Endothelial cell of umbilical vein (primary cell): ENCODE data around the gene BHLHA15. TPM values are rescaled to one million over a fixed set of nuclear protein-coding genes. Genes with fewer than 3 reads are reported as not detected.
A peak's percentile ranks its signal among the peaks of the same experiment; 100 is the strongest.

Experiments
- Bru-seq: library from RNA; stranded (reverse); fragments of 400-500 nt; gene quantifications from one replicate; lab custom pipeline; 2021; lab: Mats Ljungman, UMichigan
- BruChase-seq, 2 experiments: library from RNA; stranded (reverse); fragments of 400-500 nt; gene quantifications; one replicate each; lab custom pipeline; 2021; lab: Mats Ljungman, UMichigan
- BruUV-seq: library from RNA; stranded (reverse); fragments of 400-500 nt; replicated peaks from 2 replicates; lab custom pipeline; 2021; lab: Mats Ljungman, UMichigan
- CTCF ChIA-PET: fragments of 300-600, 350-600 bp; sonication (Branson Sonifier 250); formaldehyde crosslinking; loops from one replicate; lab custom pipeline; 2021; ENCODE audit warnings: antibody characterized with exemption, inconsistent platforms; lab: Charles Lee
- POLR2A ChIA-PET: fragments of 300-600, 350-600 bp; sonication (Branson Sonifier 250); formaldehyde crosslinking; loops from one replicate; lab custom pipeline; 2021; ENCODE audit warnings: antibody characterized with exemption, inconsistent platforms; lab: Charles Lee
- DNase-seq: peaks from one replicate; pipeline ENCODE4 v3.0.0-alpha.2; 2011; ENCODE audit warnings: low read depth, low spot score
- FAIRE-seq: peaks from 2 replicates; lab custom pipeline; 2011; peaks lifted over from hg19 to GRCh38; lab: Jason Lieb, UNC
- H2AFZ ChIP-seq: 2 replicates; pipeline ENCODE4 v1.6.0; 2012; ENCODE audit warnings: low read depth, low read length, control low read depth, inconsistent platforms
- H3K27ac ChIP-seq: 2 replicates; pipeline ENCODE4 v1.5.1; 2011; ENCODE audit warnings: low read depth, mild to moderate bottlenecking, control low read depth, low read length, moderate library complexity; ENCODE audit not compliant: insufficient read depth
- H3K27me3 ChIP-seq, 2 experiments: 2 replicates each; pipeline versions ENCODE4 v1.6.0 to v1.6.1; 2011; ENCODE audit warnings: low read length in 2 of 2, mixed read lengths in 1 of 2; ENCODE audit not compliant: control insufficient read depth in 2 of 2, insufficient read depth in 2 of 2
- H3K36me3 ChIP-seq, 2 experiments: 2 replicates in 1 of 2; 3 replicates in 1 of 2; pipeline ENCODE4 v1.5.1; 2011; ENCODE audit warnings: low read length in 2 of 2, mild to moderate bottlenecking in 1 of 2, moderate library complexity in 1 of 2; ENCODE audit not compliant: control insufficient read depth in 2 of 2, insufficient read depth in 2 of 2; ENCODE audit errors: extremely low read depth in 1 of 2
- H3K4me1 ChIP-seq: 3 replicates; pipeline ENCODE4 v1.5.1; 2011; ENCODE audit warnings: mild to moderate bottlenecking, low read length; ENCODE audit not compliant: control insufficient read depth, insufficient read depth; ENCODE audit errors: extremely low read depth
- H3K4me2 ChIP-seq: 2 replicates; pipeline ENCODE4 v1.6.1; 2011; ENCODE audit warnings: low read length, control low read depth, mixed read lengths; ENCODE audit not compliant: insufficient read depth
- H3K4me3 ChIP-seq, 3 experiments: fragments of 200-600 bp in 1 of 3; sonication (generic), shearing (Covaris generic) in 1 of 3; replicated peaks in 1 of 3; 2 replicates each; pipeline ENCODE4 v1.5.1; 2011 to 2016; ENCODE audit warnings: control low read depth in 3 of 3, low read length in 3 of 3, mild to moderate bottlenecking in 2 of 3, inconsistent platforms in 1 of 3, low read depth in 1 of 3, moderate library complexity in 1 of 3; ENCODE audit not compliant: insufficient read depth in 1 of 3
- H3K79me2 ChIP-seq: 2 replicates; pipeline ENCODE4 v1.6.0; 2012; ENCODE audit warnings: low read length, inconsistent platforms; ENCODE audit not compliant: control insufficient read depth, insufficient read depth
- H3K9ac ChIP-seq: replicated peaks from 2 replicates; pipeline ENCODE3; 2011; ENCODE audit warnings: low read length, control low read depth; ENCODE audit not compliant: insufficient read depth; ENCODE audit errors: extremely low read depth
- H3K9me1 ChIP-seq: replicated peaks from 3 replicates; pipeline ENCODE4 v1.6.0; 2011; ENCODE audit warnings: mild to moderate bottlenecking, low read length; ENCODE audit not compliant: control insufficient read depth, insufficient read depth; ENCODE audit errors: extremely low read depth
- H3K9me3 ChIP-seq: replicated peaks from 2 replicates; pipeline ENCODE4 v1.5.1; 2012; ENCODE audit warnings: low read length, inconsistent platforms; ENCODE audit not compliant: control insufficient read depth, insufficient read depth
- H4K20me1 ChIP-seq: replicated peaks from 2 replicates; pipeline ENCODE3; 2011; ENCODE audit warnings: mild to moderate bottlenecking, low read length; ENCODE audit not compliant: control insufficient read depth, insufficient read depth; ENCODE audit errors: extremely low read depth
- EZH2 ChIP-seq: IDR thresholded peaks from 2 replicates; pipeline ENCODE4 v1.6.1; 2012; ENCODE audit warnings: borderline replicate concordance, low read depth, mild to moderate bottlenecking, moderate library complexity, low read length, inconsistent platforms; ENCODE audit not compliant: severe bottlenecking
- FOS ChIP-seq: IDR thresholded peaks from 2 replicates; pipeline ENCODE4 v1.6.1; 2011; ENCODE audit warnings: mild to moderate bottlenecking, low read length, moderate library complexity, borderline replicate concordance; ENCODE audit not compliant: insufficient read depth
- GATA2 ChIP-seq: IDR thresholded peaks from 2 replicates; pipeline ENCODE4 v1.7.0; 2011; ENCODE audit warnings: low read depth, mild to moderate bottlenecking, moderate library complexity, mixed read lengths, low read length; ENCODE audit not compliant: insufficient read length, insufficient read depth
- JUN ChIP-seq: IDR thresholded peaks from 2 replicates; pipeline ENCODE4 v1.6.1; 2011; ENCODE audit warnings: borderline replicate concordance, low read depth; ENCODE audit not compliant: insufficient read length, insufficient read depth
- MYC ChIP-seq: IDR thresholded peaks from one replicate; pipeline ENCODE4 v1.6.1; 2011; ENCODE audit warnings: mild to moderate bottlenecking, low read depth, low read length
- POLR2A ChIP-seq: IDR thresholded peaks from 2 replicates; pipeline ENCODE4 v1.6.1; 2012; ENCODE audit warnings: low read depth, mild to moderate bottlenecking, control low read depth, low read length
- POLR2AphosphoS5 ChIP-seq: IDR thresholded peaks from 2 replicates; pipeline ENCODE4 v1.6.1; 2012; ENCODE audit warnings: low read depth, mild to moderate bottlenecking, control low read depth, low read length, moderate library complexity; ENCODE audit not compliant: insufficient read depth
- dilution Hi-C: fragments of 300-500 bp; cut with MboI; formaldehyde crosslinking; loops from one replicate; pipeline ENCODE4 v1.15.0; 2019; ENCODE audit warnings: low sequenced_read_pairs; ENCODE audit not compliant: extremely low pct_ligation_motif_present
- intact Hi-C: fragments of 100-400 bp; cut with micrococcal nuclease; formaldehyde crosslinking; loops from one replicate; pipeline ENCODE4 v1.10.0; 2022
- long read RNA-seq: library from polyadenylated mRNA; stranded (forward); transcript quantifications from one replicate; pipeline ENCODE4 v2.0.0, GENCODE V29; 2021
- polyA minus RNA-seq, 3 experiments: library from RNA; depleted of rRNA, polyadenylated mRNA; stranded (reverse); fragments of >200 nt; gene quantifications; 1 replicate in 1 of 3; 2 replicates in 2 of 3; pipeline ENCODE4 v1.2.3, GENCODE V29; 2011
- polyA plus RNA-seq, 4 experiments: library from polyadenylated mRNA; depleted of rRNA in 3 of 4; stranded (reverse) in 3 of 4; unstranded in 1 of 4; fragments of >200 nt; gene quantifications; 2 replicates each; pipeline versions ENCODE4 v1.2.1 to v1.2.3, GENCODE V29; 2011 to 2012; ENCODE audit warnings: missing spikeins in 1 of 4
- total RNA-seq: library from RNA; stranded (reverse); gene quantifications from 2 replicates; pipeline ENCODE4 v1.2.3, GENCODE V29; 2021
- TF ChIP-seq, protein P1 (sequence below), 2 donors: IDR thresholded peaks; 1 replicate in 1 of 2; 2 replicates in 1 of 2; pipeline ENCODE4 v1.5.1; 2011; ENCODE audit warnings: low read length in 2 of 2, mild to moderate bottlenecking in 2 of 2, moderate library complexity in 2 of 2, control low read depth in 1 of 2, inconsistent platforms in 1 of 2, low read depth in 1 of 2; ENCODE audit not compliant: insufficient read depth in 1 of 2; ENCODE audit errors: extremely low read depth in 1 of 2
- TF ChIP-seq, protein P2 (sequence below): IDR thresholded peaks from 2 replicates; pipeline ENCODE4 v1.6.1; 2011; ENCODE audit not compliant: insufficient read depth, insufficient read length

Gene BHLHA15
- 1.2 and 1.5 TPM in 2 replicates for total RNA-seq
- 0.81 and 1.0 TPM in 2 replicates for polyA plus RNA-seq
- 0.12 and 0.48 TPM in 2 replicates for polyA plus RNA-seq (2011; cell fraction: cytosol; rRNA removed)
- not detected in 2 replicates for polyA plus RNA-seq (2011; cell fraction: nucleus; rRNA removed)
- polyA plus RNA-seq (2012), result 0.47 and 0.85 TPM in 2 replicates
- polyA minus RNA-seq, result not detected in 2 replicates
- polyA minus RNA-seq (2011; cell fraction: cytosol; rRNA and poly(A)+ RNA removed), result not detected
- polyA minus RNA-seq (2011; cell fraction: nucleus; rRNA and poly(A)+ RNA removed), result 0.96 TPM in 1 of 2 replicates, not detected in the other
- Bru-seq, nascent RNA, result percentile 31 among the genes with signal in this experiment
- not detected for BruChase-seq, experiment 1, labeled RNA remaining after a 6-hour chase
- not detected for BruChase-seq, experiment 2, labeled RNA remaining after a 2-hour chase
- long read RNA-seq, result 0 reads

DNA sequence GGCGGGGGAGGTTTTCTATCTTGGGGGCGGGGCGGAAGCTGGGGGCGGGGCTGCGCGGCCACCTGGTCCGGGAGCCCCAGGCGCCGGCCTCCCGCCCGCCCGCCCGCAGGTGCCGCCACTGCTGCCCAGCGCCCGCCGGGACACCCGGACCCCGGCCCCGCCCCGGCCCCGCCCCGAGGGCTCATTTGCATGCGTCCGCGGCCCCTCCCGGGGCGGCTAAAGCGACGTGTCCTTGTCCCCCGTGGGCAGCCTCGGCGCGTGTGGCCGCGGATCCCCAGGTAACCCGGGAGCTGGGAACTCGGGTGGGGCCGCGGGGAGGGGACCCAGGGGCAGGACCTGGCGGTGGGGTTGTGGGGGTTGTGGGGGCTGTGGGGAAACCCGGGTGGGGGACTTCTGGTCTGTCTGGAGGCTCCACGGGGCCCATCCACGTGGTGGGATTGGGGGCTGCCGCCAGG lies at the start of gene BHLHA15:
BHLHA15 (plus strand) TSS at position 219 of the 455 bp plus-strand sequence. CDS start 871 bp downstream, outside the sequence.
- H3K4me1 ChIP-seq, result no peaks in the 10 kb centered on the region
- peak within 1 kb of the TSS; percentile 22 for H2AFZ ChIP-seq
- no peak for DNase-seq
- H3K9me1 ChIP-seq, result no peaks in the 10 kb centered on the region
- no peak for TF ChIP-seq MYC
- no peak for TF ChIP-seq FOS
- no peak for TF ChIP-seq GATA2
- no peak for TF ChIP-seq POLR2A
- no peak for TF ChIP-seq JUN
- TF ChIP-seq, protein P1, sequence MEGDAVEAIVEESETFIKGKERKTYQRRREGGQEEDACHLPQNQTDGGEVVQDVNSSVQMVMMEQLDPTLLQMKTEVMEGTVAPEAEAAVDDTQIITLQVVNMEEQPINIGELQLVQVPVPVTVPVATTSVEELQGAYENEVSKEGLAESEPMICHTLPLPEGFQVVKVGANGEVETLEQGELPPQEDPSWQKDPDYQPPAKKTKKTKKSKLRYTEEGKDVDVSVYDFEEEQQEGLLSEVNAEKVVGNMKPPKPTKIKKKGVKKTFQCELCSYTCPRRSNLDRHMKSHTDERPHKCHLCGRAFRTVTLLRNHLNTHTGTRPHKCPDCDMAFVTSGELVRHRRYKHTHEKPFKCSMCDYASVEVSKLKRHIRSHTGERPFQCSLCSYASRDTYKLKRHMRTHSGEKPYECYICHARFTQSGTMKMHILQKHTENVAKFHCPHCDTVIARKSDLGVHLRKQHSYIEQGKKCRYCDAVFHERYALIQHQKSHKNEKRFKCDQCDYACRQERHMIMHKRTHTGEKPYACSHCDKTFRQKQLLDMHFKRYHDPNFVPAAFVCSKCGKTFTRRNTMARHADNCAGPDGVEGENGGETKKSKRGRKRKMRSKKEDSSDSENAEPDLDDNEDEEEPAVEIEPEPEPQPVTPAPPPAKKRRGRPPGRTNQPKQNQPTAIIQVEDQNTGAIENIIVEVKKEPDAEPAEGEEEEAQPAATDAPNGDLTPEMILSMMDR (IDR thresholded peaks at IDR 0.05; ENCODE audit: extremely low read depth in 1 of 2, insufficient read depth in 1 of 2, low read depth in 1 of 2, low read length in 2 of 2), result no peak
- TF ChIP-seq, protein P2, sequence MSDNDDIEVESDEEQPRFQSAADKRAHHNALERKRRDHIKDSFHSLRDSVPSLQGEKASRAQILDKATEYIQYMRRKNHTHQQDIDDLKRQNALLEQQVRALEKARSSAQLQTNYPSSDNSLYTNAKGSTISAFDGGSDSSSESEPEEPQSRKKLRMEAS, result no peak
- TF ChIP-seq POLR2AphosphoS5, result no peak
- TF ChIP-seq EZH2, result no peak
- no peaks in the 10 kb centered on the region for H3K27me3 ChIP-seq
- ChIA-PET POLR2A (no interaction called here), CTCF (interaction anchor here (1.0 to 2.4 kb wide), 2 partner anchors 43 to 190 kb away, joined by 3 to 8 read pairs; no protein-coding TSS in a partner anchor)
- no peaks in the 10 kb centered on the region for H4K20me1 ChIP-seq
- H3K4me2 ChIP-seq, result no peak within 1 kb of the TSS
- H3K27ac ChIP-seq, result no peak within 1 kb of the TSS
- no TSS peak for BruUV-seq
- no peaks in the 10 kb centered on the region for H3K79me2 ChIP-seq
- no peaks in the 10 kb centered on the region for H3K9me3 ChIP-seq
- peaks cover 0 to 10% of the 10 kb centered on the region in 2 experiments for H3K36me3 ChIP-seq
- dilution Hi-C loops, result no loop called here
- peak within 1 kb of the TSS in 2 of 3 experiments; percentile 10 to 38 for H3K4me3 ChIP-seq
- intact Hi-C loops, result no loop called here
- FAIRE-seq, result no peak
- no peak within 1 kb of the TSS for H3K9ac ChIP-seq
